IPS DF 4.7 (cell line): ENCODE results near the gene P2RX2.

Source experiments
- DNase-seq: peaks from one replicate; pipeline ENCODE4 v3.0.0-alpha.2; 2013; ENCODE audit warnings: low spot score; ENCODE audit errors: extremely low read depth

Gene P2RX2

DNA sequence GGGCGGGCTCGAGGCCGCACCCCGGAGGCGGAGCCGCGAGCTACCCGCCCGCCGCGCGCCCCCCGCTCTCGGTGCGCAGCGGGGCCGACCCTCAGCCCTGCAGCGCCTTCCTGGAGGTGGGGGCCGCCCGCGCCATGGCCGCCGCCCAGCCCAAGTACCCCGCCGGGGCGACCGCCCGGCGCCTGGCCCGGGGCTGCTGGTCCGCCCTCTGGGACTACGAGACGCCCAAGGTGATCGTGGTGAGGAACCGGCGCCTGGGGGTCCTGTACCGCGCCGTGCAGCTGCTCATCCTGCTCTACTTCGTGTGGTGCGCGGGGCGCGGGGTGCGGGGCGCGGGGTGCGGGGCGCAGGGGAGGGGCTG, at the start of gene P2RX2:
Gene P2RX2, plus strand, starts transcription at position 94 of the 361 bp plus-strand sequence. Its CDS starts 41 bp downstream, at position 135.
- no peak for DNase-seq

DNA sequence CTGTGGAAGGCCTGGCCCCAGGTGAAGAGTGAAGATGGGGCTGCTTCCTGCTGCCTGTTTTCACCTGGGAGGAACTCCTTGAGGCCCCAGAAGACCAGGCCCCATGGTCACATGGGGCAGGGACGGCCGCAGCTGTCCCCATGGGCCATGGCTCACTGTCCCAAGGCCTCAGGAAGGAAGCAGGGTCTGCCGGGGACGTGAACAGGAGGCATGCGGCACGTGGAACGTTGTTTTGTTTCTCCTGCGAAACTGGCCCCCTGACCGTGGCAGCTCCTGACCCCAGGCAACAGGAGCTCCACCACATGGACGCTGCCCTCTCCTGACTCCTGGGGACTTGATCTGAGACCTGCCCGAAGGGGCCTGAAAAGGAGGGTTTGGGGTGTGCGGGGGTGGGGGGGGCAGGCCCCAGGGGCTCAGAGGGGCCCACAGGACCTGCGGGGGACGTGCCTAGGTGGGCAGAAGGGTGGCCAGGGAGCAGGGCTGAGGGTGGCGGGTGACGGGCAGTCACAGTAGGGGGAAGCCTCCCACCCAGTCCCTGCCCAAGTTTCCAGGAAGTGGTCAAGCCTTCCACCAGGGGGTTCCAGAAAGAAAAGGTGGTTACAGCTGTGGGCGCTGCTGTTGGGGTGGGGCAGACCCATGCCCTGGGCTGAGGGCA, 49.6 kb upstream of the P2RX2 start:
- no peak for DNase-seq

- DNase-seq = no peak
Measured at GRCh38 chr12:132569856-132570480, 48.6 kb upstream of the P2RX2 start.

GRCh38 chr12:132570635-132571034, 47.9 kb upstream of the P2RX2 start:
- no peak for DNase-seq

- DNase-seq = no peak
Measured at GRCh38 chr12:132571051-132571450, 47.5 kb upstream of the P2RX2 start.

DNA sequence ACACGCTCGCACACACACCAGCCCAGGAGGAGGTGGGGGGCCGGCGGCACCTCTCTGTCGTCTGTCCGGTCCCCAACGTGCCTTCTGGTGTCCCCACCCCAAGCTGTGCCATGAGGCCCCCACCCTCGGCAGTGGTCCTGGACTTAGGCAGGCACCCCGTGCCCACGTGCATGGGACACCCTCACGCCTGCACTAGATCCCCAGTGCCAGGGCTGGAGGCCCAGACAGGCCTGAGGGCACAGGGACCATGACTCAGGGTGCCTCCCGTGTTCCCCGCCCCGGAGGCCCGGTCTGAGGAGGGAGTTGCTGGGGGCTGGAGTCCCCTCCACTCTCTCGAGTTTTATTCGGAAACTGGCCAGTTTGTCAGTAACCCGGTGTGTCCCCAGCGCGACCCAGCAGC, 47.0 kb upstream of the P2RX2 start:
- DNase-seq = no peak

- no peak for DNase-seq
Measured at GRCh38 chr12:132572106-132572505, 46.5 kb upstream of the P2RX2 start.

- no peak for DNase-seq
Measured at GRCh38 chr12:132572801-132573760, 45.5 kb upstream of the P2RX2 start.

- DNase-seq = no peak
Measured at GRCh38 chr12:132574271-132574996, 44.1 kb upstream of the P2RX2 start.

DNA sequence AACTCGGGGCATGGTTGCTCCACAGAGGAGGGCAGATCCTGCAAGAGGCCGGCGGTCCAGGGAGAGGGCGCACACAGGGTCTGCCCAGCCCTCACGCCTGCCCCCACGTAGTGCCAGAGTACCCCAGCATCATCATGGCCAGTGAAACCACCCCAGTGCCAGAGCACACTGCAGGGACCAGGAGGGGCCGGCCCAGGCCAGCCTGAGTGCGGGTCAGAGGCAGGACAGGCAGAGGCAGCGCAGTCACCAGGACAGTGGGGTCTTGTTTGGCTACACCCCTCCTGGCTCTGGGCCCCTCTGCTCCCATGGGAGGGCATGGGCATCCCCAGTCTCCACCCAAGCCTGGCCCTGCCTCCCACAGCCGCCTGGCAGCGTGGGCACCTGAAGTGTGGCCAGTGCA, 42.9 kb upstream of the P2RX2 start:
- DNase-seq = no peak

DNA sequence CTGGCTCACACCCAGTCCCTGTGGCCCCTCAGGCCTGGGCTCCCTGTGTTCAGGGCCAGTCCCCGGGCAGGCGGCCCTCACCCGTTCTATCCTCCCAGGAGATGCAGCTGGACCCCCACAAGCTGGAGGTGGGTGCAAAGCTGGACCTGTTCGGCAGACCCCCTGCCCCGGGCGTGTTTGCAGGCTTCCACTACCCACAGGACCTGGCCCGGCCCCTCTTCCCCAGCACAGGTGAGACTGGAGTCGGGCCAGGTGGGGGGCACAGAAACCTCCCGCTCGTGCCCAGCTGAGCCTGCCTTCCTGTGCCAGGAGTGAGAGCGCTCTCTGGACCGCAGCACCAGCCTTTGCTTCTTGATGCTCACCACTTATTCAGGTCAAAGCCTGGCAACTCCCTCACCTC, 41.9 kb upstream of the P2RX2 start:
- no peak for DNase-seq

DNA sequence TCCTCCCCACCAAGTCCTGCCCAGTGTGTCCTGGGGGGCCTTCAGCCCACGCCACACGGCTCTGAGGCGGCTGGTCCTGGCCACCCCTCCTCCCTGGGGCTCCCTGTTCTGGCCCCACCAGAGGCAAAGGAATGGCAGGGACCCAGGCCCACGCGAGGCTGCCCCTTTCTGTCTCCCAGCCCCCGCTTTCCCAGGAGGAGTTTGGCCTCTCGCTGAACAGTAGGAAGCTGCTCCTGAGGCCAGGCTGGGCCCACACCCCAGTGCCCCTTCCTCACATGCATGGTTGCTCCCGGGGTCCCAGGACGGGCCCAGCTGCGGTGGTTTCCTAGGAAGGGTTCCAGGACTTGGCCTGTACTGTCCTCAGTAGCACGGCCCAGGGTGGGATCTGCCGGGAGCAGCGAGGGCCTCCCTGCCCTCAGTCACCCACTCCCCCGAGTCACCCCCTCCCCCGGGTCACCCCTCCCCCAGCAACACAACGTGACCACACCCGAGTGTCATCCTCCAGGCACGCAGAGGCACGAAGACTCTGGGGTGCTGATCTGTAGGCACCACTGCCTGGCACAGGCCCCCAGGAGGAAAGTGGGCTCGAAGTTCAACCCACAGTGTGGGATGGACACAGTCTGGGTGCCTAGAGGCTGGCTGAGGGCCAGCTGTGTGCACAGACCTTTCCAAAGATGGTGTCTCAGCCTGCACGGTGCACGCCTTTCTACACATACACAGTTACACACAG, 41.2 kb upstream of the P2RX2 start:
- no peak for DNase-seq

GRCh38 chr12:132578118-132578517, 40.5 kb upstream of the P2RX2 start:
- no peak for DNase-seq

DNA sequence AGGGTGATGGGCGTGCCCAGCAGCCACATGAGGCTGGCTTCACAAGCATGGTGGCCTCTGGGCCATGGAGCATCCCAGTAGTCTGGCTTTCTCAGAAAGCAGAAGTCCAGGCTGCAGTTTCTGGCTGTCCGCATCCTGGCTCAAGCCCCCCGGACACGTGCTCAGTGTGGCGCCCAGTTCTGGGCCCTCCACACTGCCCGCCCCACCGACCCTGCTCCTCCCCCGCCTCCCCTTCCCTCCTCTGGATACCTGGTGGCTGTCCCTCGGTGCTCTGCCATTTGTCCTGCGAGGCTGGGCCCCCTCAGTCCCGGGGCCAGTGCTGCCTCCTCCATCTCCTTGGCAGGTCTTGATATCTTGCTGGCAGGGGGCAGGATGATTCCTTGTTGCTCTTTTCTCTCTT, 39.8 kb upstream of the P2RX2 start:
- DNase-seq = no peak

- DNase-seq = no peak
Measured at GRCh38 chr12:132579744-132580143, 38.8 kb upstream of the P2RX2 start.

DNA sequence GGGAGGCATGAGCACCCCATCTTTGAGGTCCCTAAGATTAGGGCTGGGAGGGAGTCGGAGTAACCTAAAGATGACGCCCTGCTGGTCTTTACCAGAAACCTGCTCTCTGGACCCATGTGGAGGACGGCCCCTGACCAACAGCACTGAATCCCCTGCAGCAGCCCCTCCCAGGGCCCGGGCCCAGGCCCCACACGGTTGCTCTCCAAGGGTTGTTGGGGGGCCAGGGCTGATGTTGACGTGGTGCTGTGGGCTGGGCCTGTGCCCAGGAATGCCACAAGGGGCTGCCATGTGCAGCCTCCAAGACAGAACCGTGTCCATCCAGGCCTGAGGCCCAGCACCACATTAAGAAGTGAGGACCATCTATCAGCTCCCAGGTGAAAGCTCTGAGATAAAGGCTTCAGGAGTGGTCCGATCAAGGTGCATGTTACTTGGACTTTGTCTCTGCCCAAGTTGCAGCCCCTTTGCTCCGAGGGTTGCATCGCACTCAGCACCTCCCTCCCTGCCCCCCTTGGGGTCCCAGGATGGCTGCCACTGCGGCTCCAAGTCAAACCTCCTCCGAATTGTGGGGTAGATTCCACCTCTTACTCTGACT, 37.8 kb upstream of the P2RX2 start:
- DNase-seq = no peak

DNA sequence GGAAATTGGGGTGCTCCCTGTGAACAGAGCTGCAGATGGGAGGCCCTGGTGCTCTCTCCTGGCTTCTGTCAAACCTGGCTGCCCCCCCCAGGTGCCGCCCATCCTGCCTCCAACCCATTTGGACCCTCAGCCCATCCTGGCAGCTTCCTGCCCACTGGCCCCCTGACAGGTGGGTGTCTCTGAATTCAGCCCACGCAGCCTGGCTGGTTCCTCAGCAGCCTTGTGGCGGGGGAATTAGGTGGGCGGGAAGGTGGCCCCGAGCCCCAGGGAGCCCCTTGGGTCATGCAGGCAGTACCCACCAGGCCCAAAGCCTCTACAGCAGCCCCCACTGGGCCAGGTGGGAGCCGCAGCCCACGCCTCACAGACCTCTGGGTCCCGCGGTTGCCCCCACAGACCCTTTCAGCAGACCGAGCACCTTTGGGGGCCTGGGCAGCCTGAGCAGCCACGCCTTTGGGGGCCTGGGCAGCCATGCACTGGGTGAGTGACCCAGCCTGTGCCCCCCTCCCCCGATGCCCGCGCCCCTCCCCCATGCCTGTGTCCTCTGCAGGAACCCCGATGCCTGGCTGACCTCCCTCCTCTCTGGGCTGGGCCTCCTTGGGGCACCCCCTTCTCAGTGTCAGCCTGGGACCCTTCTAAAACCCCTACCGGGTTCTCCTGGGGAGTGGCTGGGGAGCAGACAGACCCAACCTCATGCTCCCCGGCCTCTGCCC, 37.1 kb upstream of the P2RX2 start:
- no peak for DNase-seq

GRCh38 chr12:132582058-132582420, 36.5 kb upstream of the P2RX2 start:
- DNase-seq = no peak

GRCh38 chr12:132582582-132583410, 35.8 kb upstream of the P2RX2 start:
- DNase-seq = no peak
